ENCODE measurements around the gene SIRPB2. TPM values are rescaled to one million over a fixed set of nuclear protein-coding genes. Genes with fewer than 3 reads are reported as not detected.
"Not testable (repeated sequence)": the region's sequence is repeated elsewhere in the genome, so short reads cannot be mapped to it uniquely, and the experiment has no call there.

Gene SIRPB2
- total RNA-seq, 1 experiment from 2014 or later: not detected

GRCh38 chr20:1507276-1507675, 16.1 kb upstream of the SIRPB2 start:
- Histone ChIP-seq H3K9me3 (ENCODE audit: low read length) (no peaks in the 10 kb centered on the region), H3K9ac (ENCODE audit: low read length) (no peak overlapping the region), H3K79me2 (ENCODE audit: low read length) (no peaks in the 10 kb centered on the region), H3K4me3 (ENCODE audit: low read length) (no peak overlapping the region), H4K20me1 (ENCODE audit: insufficient read depth, low read depth, low read length) (no peaks in the 10 kb centered on the region), H3K4me2 (ENCODE audit: low read depth, low read length, poor library complexity, severe bottlenecking) (no peak overlapping the region), H3K9me2 (replicated peaks; ENCODE audit: insufficient read depth, low read length) (no peaks in the 10 kb centered on the region), H3K27ac (ENCODE audit: low read length) (no peak overlapping the region), H3K36me3 (ENCODE audit: insufficient read depth, low read length) (no peaks in the 10 kb centered on the region), H3K4me1 (ENCODE audit: low read length) (no peaks in the 10 kb centered on the region), H2AFZ (ENCODE audit: low read length) (no peak overlapping the region), H3K27me3 (ENCODE audit: low read length) (no peaks in the 10 kb centered on the region)
- no peak for DNase-seq

DNA sequence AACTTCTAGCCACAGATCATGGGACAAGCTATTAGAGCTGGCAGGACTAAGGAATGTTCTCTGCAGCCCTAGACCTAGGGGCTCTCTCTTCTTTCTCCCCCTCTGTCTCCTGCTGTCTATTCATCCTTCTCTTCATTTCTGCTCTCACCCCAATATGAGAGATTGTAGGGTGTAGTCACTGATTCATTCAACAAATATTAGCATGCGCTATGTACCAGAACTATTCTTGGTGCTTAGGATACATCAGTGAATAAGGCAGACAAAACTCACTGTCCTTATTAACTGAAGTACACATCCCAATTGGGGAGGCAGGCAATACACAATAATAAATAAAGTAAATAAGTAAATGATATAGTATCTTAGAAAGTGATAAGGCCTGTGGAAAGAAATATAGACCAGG, 14.7 kb upstream of the SIRPB2 start:
- no peaks in the 10 kb centered on the region for H3K79me2 ChIP-seq (ENCODE audit: low read length)
- no peaks in the 10 kb centered on the region for H3K9me2 ChIP-seq (replicated peaks; ENCODE audit: insufficient read depth, low read length)
- DNase-seq: no peak

DNA sequence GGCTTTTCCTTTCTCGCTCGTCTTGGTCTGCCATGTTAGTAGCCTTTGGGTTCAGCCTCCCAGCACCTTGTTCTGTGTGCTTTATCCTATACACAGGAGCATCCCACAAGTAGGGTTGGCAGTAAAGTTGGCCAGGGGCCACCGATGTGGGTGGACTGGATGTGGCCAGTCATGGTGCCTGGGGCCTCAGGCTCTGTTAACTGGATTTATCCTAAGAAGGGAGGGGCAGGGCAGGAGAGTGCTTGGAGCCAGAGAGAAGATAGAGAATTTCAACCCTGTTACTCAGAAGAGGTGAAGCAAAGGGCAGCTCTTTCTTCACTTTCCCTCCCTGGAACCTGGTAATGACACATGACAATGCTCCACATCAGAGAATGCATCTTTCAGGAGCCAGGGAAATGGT, 14.1 kb upstream of the SIRPB2 start:
- no peaks in the 10 kb centered on the region for H3K9me2 ChIP-seq (replicated peaks; ENCODE audit: insufficient read depth, low read length)
- no peak overlapping the region for H3K27ac ChIP-seq (ENCODE audit: low read length)
- no peak overlapping the region for H3K9ac ChIP-seq (ENCODE audit: low read length)
- H3K4me2 ChIP-seq (ENCODE audit: low read depth, low read length, poor library complexity, severe bottlenecking): no peak overlapping the region
- no peaks in the 10 kb centered on the region for H3K4me1 ChIP-seq (ENCODE audit: low read length)
- no peaks in the 10 kb centered on the region for H3K9me3 ChIP-seq (ENCODE audit: low read length)
- no peaks in the 10 kb centered on the region for H3K27me3 ChIP-seq (ENCODE audit: low read length)
- no peaks in the 10 kb centered on the region for H3K36me3 ChIP-seq (ENCODE audit: insufficient read depth, low read length)
- H3K4me3 ChIP-seq (ENCODE audit: low read length): no peak overlapping the region
- H2AFZ ChIP-seq (ENCODE audit: low read length): no peak overlapping the region
- DNase-seq: no peak
- no peaks in the 10 kb centered on the region for H3K79me2 ChIP-seq (ENCODE audit: low read length)
- H4K20me1 ChIP-seq (ENCODE audit: insufficient read depth, low read depth, low read length): no peaks in the 10 kb centered on the region

More for the DNA sequence above, 14.7 kb upstream of the SIRPB2 start:
- no peak overlapping the region for H3K27ac ChIP-seq (ENCODE audit: low read length)
- H3K36me3 ChIP-seq (ENCODE audit: insufficient read depth, low read length): no peaks in the 10 kb centered on the region
- H3K4me3 ChIP-seq (ENCODE audit: low read length): no peak overlapping the region
- H4K20me1 ChIP-seq (ENCODE audit: insufficient read depth, low read depth, low read length): no peaks in the 10 kb centered on the region
- no peaks in the 10 kb centered on the region for H3K27me3 ChIP-seq (ENCODE audit: low read length)
- no peak overlapping the region for H2AFZ ChIP-seq (ENCODE audit: low read length)
- H3K4me2 ChIP-seq (ENCODE audit: low read depth, low read length, poor library complexity, severe bottlenecking): no peak overlapping the region
- H3K9me3 ChIP-seq (ENCODE audit: low read length): no peaks in the 10 kb centered on the region
- no peaks in the 10 kb centered on the region for H3K4me1 ChIP-seq (ENCODE audit: low read length)
- no peak overlapping the region for H3K9ac ChIP-seq (ENCODE audit: low read length)

DNA sequence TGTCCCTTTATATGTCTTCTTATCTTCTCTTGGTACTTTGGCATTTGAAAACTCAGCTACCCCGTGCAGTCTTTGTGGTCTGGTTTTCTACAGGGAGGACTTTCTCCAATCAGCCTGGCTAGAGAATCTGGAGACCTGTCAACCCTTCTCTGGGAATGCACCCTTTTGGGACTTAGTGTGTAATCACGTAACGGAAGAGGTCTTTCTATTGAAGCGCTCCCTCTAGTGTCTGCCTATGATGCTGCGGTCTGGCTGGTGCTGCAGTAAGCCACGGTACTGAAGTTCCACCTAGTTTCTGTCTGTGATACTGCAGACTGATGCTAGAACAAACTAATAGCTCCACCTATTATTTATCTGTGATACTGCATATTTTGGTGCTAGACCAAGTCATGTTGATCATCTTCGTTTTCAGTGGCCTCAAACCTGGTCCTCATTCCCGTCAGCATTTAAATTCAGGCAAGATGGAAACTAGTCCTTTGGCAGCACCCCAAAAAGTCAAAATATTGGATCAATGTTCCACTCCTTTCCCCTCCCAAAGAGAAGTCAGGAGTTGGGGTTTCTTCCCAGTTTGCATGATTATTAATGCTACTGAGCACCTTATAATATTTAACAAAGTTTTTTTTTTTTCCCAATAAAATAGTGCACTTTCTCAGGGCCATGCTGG, 12.5 kb upstream of the SIRPB2 start:
- Histone ChIP-seq H4K20me1 (ENCODE audit: insufficient read depth, low read depth, low read length) (no peaks in the 10 kb centered on the region), H3K79me2 (ENCODE audit: low read length) (no peaks in the 10 kb centered on the region), H3K9me3 (ENCODE audit: low read length) (no peaks in the 10 kb centered on the region), H3K27me3 (ENCODE audit: low read length) (no peaks in the 10 kb centered on the region; the same call in 1 of the 2 replicates), H3K4me2 (ENCODE audit: low read depth, low read length, poor library complexity, severe bottlenecking) (no peak overlapping the region), H3K4me1 (ENCODE audit: low read length) (no peaks in the 10 kb centered on the region), H2AFZ (ENCODE audit: low read length) (no peak overlapping the region), H3K36me3 (ENCODE audit: insufficient read depth, low read length) (no peaks in the 10 kb centered on the region), H3K27ac (ENCODE audit: low read length) (no peak overlapping the region), H3K9me2 (replicated peaks; ENCODE audit: insufficient read depth, low read length) (no peaks in the 10 kb centered on the region), H3K9ac (ENCODE audit: low read length) (no peak overlapping the region), H3K4me3 (ENCODE audit: low read length) (no peak overlapping the region)
- DNase-seq: peak; percentile 94

- H3K36me3 ChIP-seq (ENCODE audit: insufficient read depth, low read length): no peaks in the 10 kb centered on the region
- no peaks in the 10 kb centered on the region for H3K9me2 ChIP-seq (replicated peaks; ENCODE audit: insufficient read depth, low read length)
- no peak overlapping the region for H3K27ac ChIP-seq (ENCODE audit: low read length)
- H3K79me2 ChIP-seq (ENCODE audit: low read length): no peaks in the 10 kb centered on the region
- no peaks in the 10 kb centered on the region for H4K20me1 ChIP-seq (ENCODE audit: insufficient read depth, low read depth, low read length)
- no peak overlapping the region for H3K4me3 ChIP-seq (ENCODE audit: low read length)
- no peak overlapping the region for H3K4me2 ChIP-seq (ENCODE audit: low read depth, low read length, poor library complexity, severe bottlenecking)
- no peaks in the 10 kb centered on the region; the same call in 1 of the 2 replicates for H3K27me3 ChIP-seq (ENCODE audit: low read length)
- H3K9me3 ChIP-seq (ENCODE audit: low read length): no peaks in the 10 kb centered on the region
- no peak overlapping the region for H2AFZ ChIP-seq (ENCODE audit: low read length)
- H3K9ac ChIP-seq (ENCODE audit: low read length): no peak overlapping the region
- H3K4me1 ChIP-seq (ENCODE audit: low read length): no peaks in the 10 kb centered on the region
- no peak for DNase-seq
These were observed 9.3 kb upstream of the SIRPB2 start for GRCh38 chr20:1500496-1500895.

DNA sequence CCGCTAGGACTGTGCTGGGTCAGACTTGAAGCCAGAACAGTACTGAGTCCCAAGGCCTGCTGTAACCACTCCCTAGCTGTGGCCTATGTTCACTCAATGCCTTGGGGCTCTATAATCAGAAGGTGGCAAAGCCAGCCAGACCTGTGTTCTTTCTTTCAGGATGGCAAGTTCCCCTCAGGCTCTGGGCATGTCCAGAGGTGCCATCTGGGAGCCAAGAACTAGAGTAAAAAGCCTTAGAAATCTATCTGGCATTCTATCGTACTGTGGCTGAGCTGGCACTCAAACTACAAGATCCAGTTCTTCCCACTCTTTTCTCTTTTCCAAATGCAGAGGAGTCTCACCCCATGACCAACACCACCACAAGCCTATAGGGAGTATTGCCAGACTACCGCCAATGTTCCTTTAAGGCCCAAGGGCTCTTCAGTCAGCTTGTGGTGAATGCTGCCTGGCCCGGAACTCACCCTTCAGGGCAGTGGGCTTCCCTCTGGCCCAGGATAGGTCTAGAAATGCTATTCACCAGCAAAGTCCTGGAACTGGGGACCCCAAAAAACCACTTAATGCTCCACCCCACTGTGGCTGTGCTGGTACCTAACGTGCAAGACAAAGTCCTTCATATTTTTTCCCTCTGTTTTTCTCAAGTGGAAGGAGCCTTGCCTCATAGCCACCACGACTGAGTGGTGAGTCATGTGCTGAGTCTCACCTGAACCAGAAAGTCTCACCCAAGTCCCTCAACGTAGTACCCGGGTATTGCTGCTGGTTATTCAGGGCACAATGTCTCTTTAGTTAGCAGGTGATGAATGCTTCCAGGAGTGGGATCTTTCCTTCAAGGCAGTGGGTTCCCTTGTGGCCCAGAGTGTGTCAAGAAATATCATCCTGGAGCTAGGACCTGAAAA, 8.6 kb upstream of the SIRPB2 start:
- H3K9ac ChIP-seq (ENCODE audit: low read length): no peak overlapping the region
- H3K9me2 ChIP-seq (replicated peaks; ENCODE audit: insufficient read depth, low read length): no peaks in the 10 kb centered on the region
- H3K79me2 ChIP-seq (ENCODE audit: low read length): no peaks in the 10 kb centered on the region
- no peak for DNase-seq
- no peak overlapping the region for H3K4me2 ChIP-seq (ENCODE audit: low read depth, low read length, poor library complexity, severe bottlenecking)
- H2AFZ ChIP-seq (ENCODE audit: low read length): no peak overlapping the region
- H3K9me3 ChIP-seq (ENCODE audit: low read length): no peaks in the 10 kb centered on the region
- H3K27ac ChIP-seq (ENCODE audit: low read length): no peak overlapping the region
- no peaks in the 10 kb centered on the region; the same call in 1 of the 2 replicates for H3K27me3 ChIP-seq (ENCODE audit: low read length)
- H3K4me3 ChIP-seq (ENCODE audit: low read length): no peak overlapping the region
- no peaks in the 10 kb centered on the region for H4K20me1 ChIP-seq (ENCODE audit: insufficient read depth, low read depth, low read length)
- H3K4me1 ChIP-seq (ENCODE audit: low read length): peaks cover 7% of the 10 kb centered on the region
- no peaks in the 10 kb centered on the region for H3K36me3 ChIP-seq (ENCODE audit: insufficient read depth, low read length)

GRCh38 chr20:1497371-1497770, 6.2 kb upstream of the SIRPB2 start:
- H3K27me3 ChIP-seq (ENCODE audit: low read length); DNase-seq; H3K4me2 ChIP-seq (ENCODE audit: low read depth, low read length, poor library complexity, severe bottlenecking); H2AFZ ChIP-seq (ENCODE audit: low read length); H3K4me3 ChIP-seq (ENCODE audit: low read length); H3K9me2 ChIP-seq (replicated peaks; ENCODE audit: insufficient read depth, low read length); H3K27ac ChIP-seq (ENCODE audit: low read length); H3K9ac ChIP-seq (ENCODE audit: low read length); H3K9me3 ChIP-seq (ENCODE audit: low read length); H4K20me1 ChIP-seq (ENCODE audit: insufficient read depth, low read depth, low read length); H3K36me3 ChIP-seq (ENCODE audit: insufficient read depth, low read length); H3K79me2 ChIP-seq (ENCODE audit: low read length): not testable (repeated sequence)
- H3K4me1 ChIP-seq (ENCODE audit: low read length): peaks cover 24% of the 10 kb centered on the region

DNA sequence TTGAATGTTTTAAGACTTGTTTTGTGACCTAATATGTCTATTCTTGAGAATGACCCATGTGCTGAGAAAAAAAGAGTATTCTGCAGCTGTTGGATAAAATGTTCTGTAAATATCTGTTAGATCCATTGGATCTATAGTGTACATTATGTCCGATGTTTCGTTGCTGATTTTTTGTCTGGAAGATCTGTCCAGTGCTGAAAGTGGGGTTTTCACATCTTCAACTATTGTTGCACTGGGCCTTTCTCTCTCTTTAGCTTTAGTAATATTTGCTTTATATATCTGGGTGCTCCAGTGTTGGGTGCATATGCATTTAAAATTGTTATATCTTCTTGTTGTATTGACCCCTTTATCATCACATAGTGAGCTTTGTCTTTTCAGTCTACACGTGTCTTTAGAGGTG, 5.7 kb upstream of the SIRPB2 start:
- H3K4me2 ChIP-seq (ENCODE audit: low read depth, low read length, poor library complexity, severe bottlenecking): no peak overlapping the region
- no peak overlapping the region for H2AFZ ChIP-seq (ENCODE audit: low read length)
- H3K27me3 ChIP-seq (ENCODE audit: low read length): no peaks in the 10 kb centered on the region; the same call in 1 of the 2 replicates
- peaks cover 29% of the 10 kb centered on the region for H3K4me1 ChIP-seq (ENCODE audit: low read length)
- H3K4me3 ChIP-seq (ENCODE audit: low read length): no peak overlapping the region
- DNase-seq: no peak
- no peaks in the 10 kb centered on the region for H3K36me3 ChIP-seq (ENCODE audit: insufficient read depth, low read length)
- no peaks in the 10 kb centered on the region for H3K79me2 ChIP-seq (ENCODE audit: low read length)
- no peak overlapping the region for H3K27ac ChIP-seq (ENCODE audit: low read length)
- H3K9me2 ChIP-seq (replicated peaks; ENCODE audit: insufficient read depth, low read length): no peaks in the 10 kb centered on the region
- H3K9ac ChIP-seq (ENCODE audit: low read length): no peak overlapping the region
- no peaks in the 10 kb centered on the region for H4K20me1 ChIP-seq (ENCODE audit: insufficient read depth, low read depth, low read length)
- no peaks in the 10 kb centered on the region for H3K9me3 ChIP-seq (ENCODE audit: low read length)

Measured in Karpas-422 (cell line).